Measurements from ENCODE around the gene PCDHA5. TPM values are rescaled to one million over a fixed set of nuclear protein-coding genes. Genes with fewer than 3 reads are reported as not detected.
"Not testable (repeated sequence)": the region's sequence is repeated elsewhere in the genome, so short reads cannot be mapped to it uniquely, and the experiment has no call there.

Gene PCDHA5
- total RNA-seq, 4 donors from 2014 or later: 0.61 to 2.3 (median 0.69) TPM; not detected in 1

GRCh38 chr5:140828362-140828737 lies 6.9 kb downstream of the PCDHA5 start:
- TF ChIP-seq POLR2A (IDR thresholded peaks at IDR 0.05): no peak
- peak in 1 of 4 experiments; percentile 8 for TF ChIP-seq CTCF (IDR thresholded peaks at IDR 0.05)
- H3K9me3 ChIP-seq: peaks cover 0 to 16% of the 10 kb centered on the region in 2 donors
- H3K36me3 ChIP-seq: no peaks in the 10 kb centered on the region
- no peak for DNase-seq
- intact Hi-C loops (cut with DNase I; ENCODE audit: low total_unique reads): no loop called here
- H3K4me3 ChIP-seq: peak overlapping the region in 1 of 2 donors; percentile 21
- no peak overlapping the region for H3K27ac ChIP-seq
- no peaks in the 10 kb centered on the region for H3K27me3 ChIP-seq
- no peaks in the 10 kb centered on the region for H3K4me1 ChIP-seq

GRCh38 chr5:140829511-140830501 lies 8.4 kb downstream of the PCDHA5 start:
- DNase-seq; H3K4me1 ChIP-seq; H3K27ac ChIP-seq; intact Hi-C loops (cut with DNase I; ENCODE audit: low total_unique reads); H3K27me3 ChIP-seq; H3K36me3 ChIP-seq; H3K4me3 ChIP-seq: not testable (repeated sequence)
- H3K9me3 ChIP-seq: peaks cover 0 to 20% of the 10 kb centered on the region in 2 donors

GRCh38 chr5:140833993-140834392 lies 12.6 kb downstream of the PCDHA5 start, which contains the start of gene PCDHA7:
Gene PCDHA7 (plus strand): TSS chr5:140834269. CDS start chr5:140834384, 115 bp downstream.
- intact Hi-C loops (cut with DNase I; ENCODE audit: low total_unique reads): no loop called here
- Histone ChIP-seq H3K4me1 (no peaks in the 10 kb centered on the region), H3K36me3 (no peaks in the 10 kb centered on the region), H3K27me3 (peaks cover 0 to 3% of the 10 kb centered on the region in 2 donors), H3K4me3 (peak within 1 kb of the TSS in 1 of 2 donors; percentile 11), H3K27ac (no peak within 1 kb of the TSS), H3K9me3 (peaks cover 0 to 12% of the 10 kb centered on the region in 2 donors)
- TF ChIP-seq POLR2A (IDR thresholded peaks at IDR 0.05): no peak
- peak in 1 of 4 experiments; percentile 15 for TF ChIP-seq CTCF (IDR thresholded peaks at IDR 0.05)
- DNase-seq: no peak

GRCh38 chr5:140834439-140835008 lies 13.1 kb downstream of the PCDHA5 start:
- H3K36me3 ChIP-seq; intact Hi-C loops (cut with DNase I; ENCODE audit: low total_unique reads); DNase-seq; H3K27me3 ChIP-seq; H3K4me1 ChIP-seq; H3K27ac ChIP-seq: not testable (repeated sequence)
- Histone ChIP-seq H3K4me3 (peak overlapping the region in 1 of 2 donors; percentile 11), H3K9me3 (peaks cover 0 to 12% of the 10 kb centered on the region in 2 donors)

GRCh38 chr5:140835622-140836510 lies 14.5 kb downstream of the PCDHA5 start:
- Histone ChIP-seq H3K4me1 (no peaks in the 10 kb centered on the region), H3K27ac (no peak overlapping the region), H3K4me3 (no peak overlapping the region), H3K36me3 (no peaks in the 10 kb centered on the region), H3K27me3 (peaks cover 0 to 3% of the 10 kb centered on the region in 2 donors), H3K9me3 (peaks cover 0 to 9% of the 10 kb centered on the region in 2 donors)
- TF ChIP-seq POLR2A (IDR thresholded peaks at IDR 0.05) (no peak), CTCF (IDR thresholded peaks at IDR 0.05) (no peak)
- intact Hi-C loops (cut with DNase I; ENCODE audit: low total_unique reads): no loop called here
- DNase-seq: no peak
